NCI-H1694 treated with DMSO at 0.1 percent for 48 hours (cell line): ENCODE results near the gene CD14.
"Not testable (repeated sequence)": the region's sequence is repeated elsewhere in the genome, so short reads cannot be mapped to it uniquely, and the experiment has no call there.

Experiments
- DNase-seq: peaks from one replicate; lab custom pipeline; 2025; lab: John Stamatoyannopoulos, UW

Gene CD14

GRCh38 chr5:140595538-140596300 lies 37.3 kb downstream of the CD14 start:
- no peak for DNase-seq

DNA sequence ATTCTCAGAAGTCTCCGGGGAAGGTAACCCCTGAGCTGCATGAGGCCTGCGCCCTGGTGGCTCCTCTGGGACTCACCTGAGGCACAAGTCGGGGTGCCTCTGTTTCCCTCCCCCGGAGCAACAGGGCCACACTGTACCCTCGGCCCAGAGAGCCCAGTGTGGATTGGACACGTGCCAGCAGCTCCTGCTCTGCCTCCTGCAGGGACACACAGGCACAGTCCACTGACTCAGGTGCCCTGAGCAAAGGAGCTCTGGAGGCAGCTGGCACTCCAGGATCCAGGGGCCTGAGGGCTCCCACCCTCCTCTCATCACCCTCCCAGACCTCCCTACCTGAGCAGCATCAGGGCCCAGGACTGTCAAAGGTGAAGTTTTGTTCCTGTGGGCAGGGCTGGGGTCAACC lies 38.8 kb downstream of the CD14 start:
- DNase-seq = no peak

DNA sequence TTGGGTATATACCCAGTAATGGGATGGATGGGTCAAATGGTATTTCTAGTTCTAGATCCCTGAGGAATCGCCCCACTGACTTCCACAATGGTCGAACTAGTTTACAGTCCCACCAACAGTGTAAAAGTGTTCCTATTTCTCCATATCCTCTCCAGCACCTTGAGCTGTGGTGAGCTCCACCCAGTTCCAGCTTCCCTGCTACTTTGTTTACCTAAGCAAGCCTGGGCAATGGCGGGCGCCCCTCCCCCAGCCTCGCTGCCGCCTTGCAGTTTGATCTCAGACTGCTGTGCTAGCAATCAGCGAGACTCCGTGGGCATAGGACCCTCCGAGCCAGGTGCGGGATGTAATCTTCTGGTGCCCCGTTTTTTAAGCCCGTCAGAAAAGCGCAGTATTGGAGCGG lies 39.9 kb downstream of the CD14 start:
- DNase-seq = not testable (repeated sequence)

DNA sequence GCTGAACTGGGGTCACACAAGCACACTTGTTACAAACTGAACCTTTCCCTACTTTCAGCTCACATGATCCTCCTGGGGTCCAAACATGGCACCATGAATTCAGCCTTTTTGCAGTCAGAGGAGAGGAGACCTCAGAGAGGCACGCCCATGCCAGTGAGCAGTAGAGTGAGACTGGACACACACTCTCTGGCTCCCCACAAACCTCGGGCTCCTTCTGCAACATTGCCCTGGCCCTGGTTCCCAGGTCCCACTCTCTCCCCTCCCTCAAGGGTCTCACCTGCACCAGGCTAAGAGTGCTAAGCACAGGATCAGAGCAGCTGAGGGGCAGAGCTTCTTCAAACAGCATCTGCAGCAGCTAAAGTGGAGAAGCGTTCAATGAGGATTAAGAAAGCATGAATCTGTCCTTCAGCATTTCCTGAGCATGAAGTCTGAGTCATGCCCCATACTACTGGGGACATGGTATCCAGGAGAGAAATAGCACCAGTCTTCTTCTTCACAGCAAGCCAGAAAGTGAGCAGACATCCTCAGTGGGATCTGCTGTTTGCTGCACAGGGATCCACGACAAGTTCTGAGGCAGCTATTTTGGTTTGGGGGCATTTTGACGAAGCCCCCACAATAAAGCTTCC lies 41.1 kb downstream of the CD14 start:
- DNase-seq = no peak

- no peak for DNase-seq
Observed at GRCh38 chr5:140590861-140591260, 42.1 kb downstream of the CD14 start.

DNA sequence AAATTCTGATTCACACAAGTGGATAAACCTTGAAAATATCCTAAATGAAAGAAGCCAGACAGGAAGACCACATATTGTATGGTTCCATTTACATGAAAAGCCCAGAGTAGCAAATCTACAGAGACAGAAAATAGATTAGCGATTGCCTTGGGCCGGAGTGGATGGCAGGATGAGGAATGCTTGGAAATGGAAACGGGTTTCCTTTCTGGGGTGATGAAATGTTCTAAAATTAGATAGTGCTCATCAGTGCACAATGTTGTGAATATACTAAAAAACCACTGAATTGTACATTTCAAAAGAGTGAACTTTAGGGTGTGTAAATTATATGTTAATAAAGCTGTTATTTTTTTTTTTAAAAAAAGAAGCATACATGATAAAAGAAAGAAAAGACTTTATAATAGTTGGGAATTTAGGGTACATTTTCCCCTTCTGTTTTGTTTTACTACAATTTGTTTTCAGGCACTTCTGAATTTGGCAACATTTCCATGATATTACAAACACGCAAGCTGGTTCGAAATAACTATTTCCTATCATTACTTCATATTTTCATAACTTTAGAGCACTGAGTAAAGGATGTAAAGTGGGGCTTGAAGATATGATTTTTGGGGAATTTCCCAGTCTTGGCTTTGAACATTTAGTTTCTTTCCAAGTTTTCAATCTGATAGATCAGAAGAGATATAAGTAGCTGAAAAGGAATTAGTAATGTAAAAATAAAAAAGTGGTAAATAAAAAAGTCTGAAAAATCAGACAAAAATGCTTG lies 44.5 kb downstream of the CD14 start:
- DNase-seq = no peak

DNA sequence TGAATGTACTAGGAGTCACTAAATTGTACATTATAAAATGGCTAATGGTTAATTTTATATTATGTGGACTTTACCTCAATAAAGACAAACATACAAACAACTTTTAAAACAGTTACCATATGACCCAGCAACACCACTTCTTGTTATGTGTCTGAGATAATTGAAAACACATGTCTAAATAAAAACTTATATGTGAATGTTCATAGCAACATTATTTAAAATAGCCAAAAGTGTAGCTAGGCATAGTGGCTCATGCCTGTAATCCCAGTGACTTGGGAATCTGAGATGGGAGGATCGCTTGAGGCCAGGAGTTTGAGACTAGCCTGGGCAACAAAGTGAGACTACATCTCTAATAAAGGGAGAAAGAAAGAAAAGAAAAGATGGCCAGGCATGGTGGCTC lies 45.5 kb downstream of the CD14 start:
- no peak for DNase-seq
